HEK293T (cell line): Measurements from ENCODE around the gene KAT7.

Experiments used
- ARNT ChIP-seq: fragments of 450-650 bp; IDR thresholded peaks from 2 replicates; pipeline ENCODE4 v1.6.1; 2017; ENCODE audit warnings: mild to moderate bottlenecking
- BHLHE40 ChIP-seq: fragments of 450-650 bp; IDR thresholded peaks from 2 replicates; pipeline ENCODE4 v1.6.1; 2016; ENCODE audit warnings: mild to moderate bottlenecking, moderate library complexity, borderline replicate concordance
- CTBP1 ChIP-seq: fragments of 450-650 bp; IDR thresholded peaks from 2 replicates; pipeline ENCODE4 v1.6.1; 2016; ENCODE audit warnings: borderline replicate concordance
- FOXM1 ChIP-seq: fragments of 450-650 bp; IDR thresholded peaks from 2 replicates; pipeline ENCODE4 v1.6.1; 2017; ENCODE audit warnings: mild to moderate bottlenecking, borderline replicate concordance
- SP1 ChIP-seq: fragments of 450-650 bp; IDR thresholded peaks from 2 replicates; pipeline ENCODE4 v1.6.1; 2017
- TARDBP ChIP-seq: fragments of 450-650 bp; IDR thresholded peaks from 2 replicates; pipeline ENCODE4 v1.6.1; 2016

- TF ChIP-seq SP1: no peak
- no peak for TF ChIP-seq CTBP1
- TF ChIP-seq BHLHE40: no peak
- TF ChIP-seq FOXM1: no peak
- TF ChIP-seq TARDBP: no peak
- TF ChIP-seq ARNT: no peak
These were observed 500 bp upstream of the KAT7 start for GRCh38 chr17:49787884-49788477.
